GM18870 (cell line): Measurements from ENCODE around the gene MEIOSIN.
"Not testable (repeated sequence)": the region's sequence is repeated elsewhere in the genome, so short reads cannot be mapped to it uniquely, and the experiment has no call there.

Experiments used
- ATAC-seq: cut with Tn5 transposase; IDR thresholded peaks from one replicate; pipeline ENCODE4 v1.9.1; 2021; ENCODE audit warnings: moderate library complexity; ENCODE audit not compliant: unreplicated experiment

The MEIOSIN gene

GRCh38 chr19:45717983-45718650, 15.1 kb upstream of the MEIOSIN start:
- ATAC-seq = no peak

GRCh38 chr19:45720065-45720464, 13.2 kb upstream of the MEIOSIN start:
- not testable (repeated sequence) for ATAC-seq

GRCh38 chr19:45728683-45729082, 4.6 kb upstream of the MEIOSIN start:
- ATAC-seq = not testable (repeated sequence)

GRCh38 chr19:45729800-45730290, 3.4 kb upstream of the MEIOSIN start:
- ATAC-seq = no peak

GRCh38 chr19:45730368-45731288, 2.6 kb upstream of the MEIOSIN start, which contains the start of gene FBXO46:
FBXO46 (minus strand) TSS chr19:45730896; CDS start chr19:45713495, 17,401 bp downstream.
- ATAC-seq = peak; percentile 76

GRCh38 chr19:45739498-45740439, 6.5 kb downstream of the MEIOSIN start:
- no peak for ATAC-seq

- no peak for ATAC-seq
Observed at GRCh38 chr19:45742969-45743368, 9.7 kb downstream of the MEIOSIN start.

GRCh38 chr19:45745606-45746005, 12.4 kb downstream of the MEIOSIN start:
- ATAC-seq = no peak

GRCh38 chr19:45746866-45747265, 13.6 kb downstream of the MEIOSIN start:
- ATAC-seq = no peak

GRCh38 chr19:45747513-45747912, 14.3 kb downstream of the MEIOSIN start:
- no peak for ATAC-seq

GRCh38 chr19:45751483-45751882, 18.2 kb downstream of the MEIOSIN start:
- not testable (repeated sequence) for ATAC-seq

GRCh38 chr19:45752639-45753038, 19.4 kb downstream of the MEIOSIN start:
- no peak for ATAC-seq

- no peak for ATAC-seq
Observed at GRCh38 chr19:45753548-45753947, 20.3 kb downstream of the MEIOSIN start.

GRCh38 chr19:45754323-45754722, 21.1 kb downstream of the MEIOSIN start:
- no peak for ATAC-seq

GRCh38 chr19:45757695-45758094, 24.5 kb downstream of the MEIOSIN start:
- ATAC-seq = no peak

- ATAC-seq = no peak
Observed at GRCh38 chr19:45758921-45759320, 25.7 kb downstream of the MEIOSIN start.

GRCh38 chr19:45761714-45762113, 28.5 kb downstream of the MEIOSIN start:
- ATAC-seq = no peak

GRCh38 chr19:45762870-45763631, 29.8 kb downstream of the MEIOSIN start:
- ATAC-seq = no peak

- ATAC-seq = no peak
Observed at GRCh38 chr19:45763691-45764294, 30.6 kb downstream of the MEIOSIN start.

GRCh38 chr19:45764475-45764874, 31.2 kb downstream of the MEIOSIN start:
- no peak for ATAC-seq
